SK-N-SH (cell line): ENCODE measurements around the gene CYB561D1. TPM values are rescaled to one million over a fixed set of nuclear protein-coding genes. Genes with fewer than 3 reads are reported as not detected.

ENCODE experiments used
- CTCF ChIA-PET: fragments of 300-600, 350-600 bp; formaldehyde crosslinking; extraction: SDS; loops from one replicate; lab custom pipeline; 2021; lab: Yijun Ruan, JAX
- POLR2A ChIA-PET: fragments of 350-600 bp; sonication (Branson Sonifier 250); formaldehyde crosslinking; extraction: SDS; loops from one replicate; lab custom pipeline; 2020; ENCODE audit warnings: antibody characterized with exemption, inconsistent platforms; lab: Yijun Ruan, JAX
- DNase-seq: peaks from one replicate; pipeline ENCODE4 v3.0.0; 2012
- H2AFZ ChIP-seq: fragments of 200-600 bp; sonication (generic); 2 replicates; pipeline ENCODE4 v1.8.1; 2016; ENCODE audit warnings: antibody characterized with exemption, mild to moderate bottlenecking, low read depth
- H3F3A ChIP-seq: fragments of 200-600 bp; sonication (generic); replicated peaks from 2 replicates; pipeline ENCODE3; 2016; ENCODE audit warnings: antibody characterized with exemption, mild to moderate bottlenecking; ENCODE audit not compliant: insufficient read depth
- H3K27ac ChIP-seq, 2 experiments: fragments of 200-500 bp in 1 of 2; fragments of 200-600 bp in 1 of 2; sonication (Bioruptor generic) in 1 of 2; sonication (generic), shearing (Covaris generic) in 1 of 2; 2 replicates each; pipeline versions ENCODE4 v1.5.1 to v1.6.1; 2014 to 2016; ENCODE audit warnings: low read depth in 2 of 2, inconsistent platforms in 1 of 2, low read length in 1 of 2, mild to moderate bottlenecking in 1 of 2, mixed read lengths in 1 of 2
- H3K27me3 ChIP-seq: fragments of 200-600 bp; sonication (generic), shearing (Covaris generic); 2 replicates; pipeline ENCODE4 v1.6.1; 2016; ENCODE audit warnings: mixed run types; ENCODE audit not compliant: insufficient read depth
- H3K36me3 ChIP-seq, 2 experiments: fragments of 200-500 bp in 1 of 2; fragments of 200-600 bp in 1 of 2; sonication (Bioruptor generic) in 1 of 2; sonication (generic) in 1 of 2; replicated peaks in 1 of 2; 2 replicates each; pipeline versions ENCODE3 to v1.5.1; 2014 to 2016; ENCODE audit warnings: low read length in 1 of 2, mild to moderate bottlenecking in 1 of 2; ENCODE audit not compliant: insufficient read depth in 2 of 2, control insufficient read depth in 1 of 2
- H3K4me1 ChIP-seq, 2 experiments: fragments of 200-500 bp in 1 of 2; fragments of 200-600 bp in 1 of 2; sonication (Bioruptor generic) in 1 of 2; sonication (generic), shearing (Covaris generic) in 1 of 2; 2 replicates each; pipeline versions ENCODE4 v1.5.1 to v1.6.1; 2014 to 2016; ENCODE audit warnings: low read depth in 1 of 2, low read length in 1 of 2, mixed run types in 1 of 2; ENCODE audit not compliant: insufficient read depth in 2 of 2, control insufficient read depth in 1 of 2
- H3K4me2 ChIP-seq: fragments of 200-600 bp; sonication (generic), shearing (Covaris generic); 2 replicates; pipeline ENCODE4 v1.6.1; 2017; ENCODE audit warnings: mixed run types
- H3K4me3 ChIP-seq, 2 experiments: fragments of 200-500 bp in 1 of 2; fragments of 200-600 bp in 1 of 2; sonication (Bioruptor generic) in 1 of 2; sonication (generic), shearing (Covaris generic) in 1 of 2; 2 replicates each; pipeline versions ENCODE4 v1.5.1 to v1.8.1; 2014 to 2016; ENCODE audit warnings: low read depth in 2 of 2, inconsistent platforms in 1 of 2, low read length in 1 of 2, mild to moderate bottlenecking in 1 of 2, mixed read lengths in 1 of 2, moderate library complexity in 1 of 2
- H3K79me2 ChIP-seq: fragments of 200-600 bp; sonication (generic); 2 replicates; pipeline ENCODE4 v1.8.1; 2017; ENCODE audit warnings: mild to moderate bottlenecking; ENCODE audit not compliant: insufficient read depth
- H3K9ac ChIP-seq: fragments of 200-600 bp; sonication (generic); 2 replicates; pipeline ENCODE4 v1.6.1; 2017; ENCODE audit warnings: mixed run types
- H3K9me2 ChIP-seq: fragments of 200-600 bp; sonication (generic); 2 replicates; pipeline ENCODE4 v1.6.1; 2017; ENCODE audit warnings: mixed run types
- H3K9me3 ChIP-seq: fragments of 200-600 bp; sonication (generic); 2 replicates; pipeline ENCODE4 v1.6.1; 2017; ENCODE audit warnings: mixed run types, mild to moderate bottlenecking, moderate library complexity
- H4K20me1 ChIP-seq: fragments of 200-600 bp; sonication (generic); 2 replicates; pipeline ENCODE4 v1.6.1; 2017; ENCODE audit warnings: mild to moderate bottlenecking, mixed run types; ENCODE audit not compliant: insufficient read depth
- EP300 ChIP-seq, 2 experiments: IDR thresholded peaks; 2 replicates each; pipeline versions ENCODE4 v1.4.0 to v1.6.1; 2012; ENCODE audit warnings: borderline replicate concordance in 1 of 2, low read depth in 1 of 2, low read length in 1 of 2
- MEF2A ChIP-seq: IDR thresholded peaks from 2 replicates; pipeline ENCODE4 v1.4.0; 2012; ENCODE audit warnings: low read depth, borderline replicate concordance
- MXI1 ChIP-seq: IDR thresholded peaks from 2 replicates; pipeline ENCODE4 v1.6.1; 2012; ENCODE audit warnings: mild to moderate bottlenecking, low read depth, low read length, improper control_type of control experiment
- RCOR1 ChIP-seq: fragments of 150-350 bp; IDR thresholded peaks from 2 replicates; pipeline ENCODE4 v1.6.1; 2017; ENCODE audit warnings: antibody characterized with exemption, low read length
- SIN3A ChIP-seq: IDR thresholded peaks from 2 replicates; pipeline ENCODE4 v1.6.1; 2012; ENCODE audit warnings: low read depth, mild to moderate bottlenecking, low read length, moderate library complexity, borderline replicate concordance
- TCF12 ChIP-seq: IDR thresholded peaks from 2 replicates; pipeline ENCODE4 v1.4.0; 2012
- WGBS: methylation state at CpG from one replicate; pipeline ENCODE4 v1.1.6; 2017; ENCODE audit warnings: low lambda C conversion rate; 5-methylcytosine and 5-hydroxymethylcytosine counted together
- polyA plus RNA-seq, 3 experiments: library from polyadenylated mRNA; depleted of rRNA; stranded (reverse); fragments of >200 nt; gene quantifications; 2 replicates each; pipeline ENCODE4 v1.2.3, GENCODE V29; 2012
- TF ChIP-seq, protein P1 (sequence below): fragments of 200-600 bp; sonication (generic); IDR thresholded peaks from 2 replicates; pipeline ENCODE4 v1.6.1; 2017; ENCODE audit warnings: antibody characterized with exemption, mild to moderate bottlenecking, moderate library complexity
- TF ChIP-seq, protein P2 (sequence below): fragments of 150-350 bp; IDR thresholded peaks from 2 replicates; pipeline ENCODE4 v1.6.1; 2016; ENCODE audit warnings: mild to moderate bottlenecking, low read depth, low read length
- TF ChIP-seq, protein P3 (sequence below): IDR thresholded peaks from 2 replicates; pipeline ENCODE4 v1.4.0; 2012; ENCODE audit warnings: low read depth, borderline replicate concordance

CYB561D1 gene
- polyA plus RNA-seq, 1 of the 3 experiments (the other 2 are of a cell fraction), result 5.4 TPM

DNA sequence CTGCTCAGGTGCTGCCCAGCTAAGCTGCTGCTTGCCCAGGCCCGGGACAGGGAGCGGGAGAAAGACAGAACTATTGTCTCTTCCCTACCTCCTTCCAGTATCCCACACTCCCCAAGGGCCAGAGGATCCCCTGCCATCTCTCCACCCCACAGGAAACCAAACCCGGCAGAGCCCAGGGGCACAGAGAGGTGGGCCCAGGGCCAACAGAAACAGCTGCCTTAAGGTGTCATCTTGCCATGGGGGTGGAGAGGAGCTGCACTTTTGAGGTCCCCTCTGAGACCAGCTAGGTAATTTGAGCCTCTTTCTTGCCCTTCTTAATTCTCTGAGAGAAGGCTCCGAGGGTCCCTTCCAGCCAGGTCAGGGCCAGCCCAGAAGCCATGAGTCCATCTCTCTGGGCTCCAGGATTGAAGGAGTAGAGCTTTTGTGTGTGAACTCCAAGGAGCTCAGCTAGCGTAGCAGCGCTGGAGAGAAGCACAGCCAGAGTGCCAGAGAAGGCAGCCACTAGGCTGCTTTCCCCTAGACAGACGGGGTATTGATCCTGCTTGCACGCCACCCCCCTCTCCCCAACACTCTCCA, 36.1 kb downstream of the CYB561D1 start:
- no peak overlapping the region for H3K9ac ChIP-seq
- no peaks in the 10 kb centered on the region; the same call in 1 of the 2 replicates for H3K27me3 ChIP-seq
- POLR2A ChIA-PET, result interaction anchor here (0.7 to 2.2 kb wide), 7 partner anchors 19 to 46 kb away, joined by 3 to 13 read pairs (median 6); partner anchors contain the start of genes ATXN7L2, CYB561D1 and GNAI3
- no peaks in the 10 kb centered on the region for H3K36me3 ChIP-seq
- no peak overlapping the region for H3K4me2 ChIP-seq
- no peaks in the 10 kb centered on the region for H4K20me1 ChIP-seq
- peak overlapping the region in 1 of 2 experiments; percentile 74; a peak in 2 of 4 replicates for H3K27ac ChIP-seq
- no peaks in the 10 kb centered on the region for H3F3A ChIP-seq
- no peak overlapping the region for H2AFZ ChIP-seq
- TF ChIP-seq, protein P1, sequence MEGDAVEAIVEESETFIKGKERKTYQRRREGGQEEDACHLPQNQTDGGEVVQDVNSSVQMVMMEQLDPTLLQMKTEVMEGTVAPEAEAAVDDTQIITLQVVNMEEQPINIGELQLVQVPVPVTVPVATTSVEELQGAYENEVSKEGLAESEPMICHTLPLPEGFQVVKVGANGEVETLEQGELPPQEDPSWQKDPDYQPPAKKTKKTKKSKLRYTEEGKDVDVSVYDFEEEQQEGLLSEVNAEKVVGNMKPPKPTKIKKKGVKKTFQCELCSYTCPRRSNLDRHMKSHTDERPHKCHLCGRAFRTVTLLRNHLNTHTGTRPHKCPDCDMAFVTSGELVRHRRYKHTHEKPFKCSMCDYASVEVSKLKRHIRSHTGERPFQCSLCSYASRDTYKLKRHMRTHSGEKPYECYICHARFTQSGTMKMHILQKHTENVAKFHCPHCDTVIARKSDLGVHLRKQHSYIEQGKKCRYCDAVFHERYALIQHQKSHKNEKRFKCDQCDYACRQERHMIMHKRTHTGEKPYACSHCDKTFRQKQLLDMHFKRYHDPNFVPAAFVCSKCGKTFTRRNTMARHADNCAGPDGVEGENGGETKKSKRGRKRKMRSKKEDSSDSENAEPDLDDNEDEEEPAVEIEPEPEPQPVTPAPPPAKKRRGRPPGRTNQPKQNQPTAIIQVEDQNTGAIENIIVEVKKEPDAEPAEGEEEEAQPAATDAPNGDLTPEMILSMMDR, result no peak
- TF ChIP-seq SIN3A, result no peak
- no peak for TF ChIP-seq TCF12
- TF ChIP-seq MXI1, result peak; percentile 22; the same call in 1 of the 2 replicates
- TF ChIP-seq MEF2A, result no peak
- peaks cover 0 to 29% of the 10 kb centered on the region in 2 experiments; a peak in 1 of 4 replicates for H3K4me1 ChIP-seq
- CTCF ChIA-PET, result interaction anchor here (1.6 to 26.3 kb wide), 7 partner anchors 16 to 266 kb away, joined by 4 to 1710 read pairs (median 7); partner anchors contain the start of genes AMIGO1, ATXN7L2 and CYB561D1
- DNase-seq, result peak; percentile 40
- no peaks in the 10 kb centered on the region for H3K9me3 ChIP-seq
- no peak overlapping the region for H3K4me3 ChIP-seq
- H3K9me2 ChIP-seq, result no peaks in the 10 kb centered on the region
- H3K79me2 ChIP-seq, result no peaks in the 10 kb centered on the region
- 85% methylated on average over 7 of the region's 8 CpGs for WGBS

DNA sequence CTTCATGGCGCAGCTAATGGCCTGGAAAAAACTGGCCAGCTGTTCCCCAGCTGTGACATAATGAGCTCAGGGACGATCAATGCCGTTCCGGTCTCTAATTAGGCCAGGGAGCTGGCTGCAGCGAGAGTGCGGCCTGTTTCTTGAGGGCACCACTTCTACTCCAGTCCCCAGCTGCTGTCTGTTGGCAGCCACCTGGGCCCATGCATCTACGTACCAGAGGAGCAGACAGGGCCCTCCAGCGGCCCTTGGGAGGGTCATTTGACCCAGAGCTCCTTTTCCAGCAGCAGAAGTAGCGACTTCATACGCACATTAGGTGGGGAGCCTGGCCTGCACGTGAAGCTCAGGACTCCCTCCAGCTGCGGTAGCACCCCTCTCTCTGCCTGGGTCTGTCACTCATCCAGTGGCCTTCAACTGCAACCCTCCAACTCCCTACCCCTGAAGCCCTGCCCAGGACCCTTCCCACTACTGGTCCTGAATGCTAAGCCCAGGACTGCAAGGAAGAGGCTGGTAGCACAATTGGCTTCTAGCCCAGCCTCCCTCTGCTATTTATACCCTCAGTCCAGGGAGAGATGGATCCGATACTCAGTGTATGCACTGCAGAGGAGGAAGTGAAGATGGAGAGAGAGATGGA, 36.7 kb downstream of the CYB561D1 start:
- Histone ChIP-seq H3K4me2 (no peak overlapping the region), H3K4me1 (peaks cover 0 to 36% of the 10 kb centered on the region in 2 experiments; a peak in 1 of 4 replicates), H3K27me3 (no peaks in the 10 kb centered on the region; the same call in 1 of the 2 replicates), H3K4me3 (no peak overlapping the region), H3K9ac (no peak overlapping the region), H3K36me3 (no peaks in the 10 kb centered on the region), H2AFZ (no peak overlapping the region), H3F3A (no peaks in the 10 kb centered on the region), H4K20me1 (no peaks in the 10 kb centered on the region), H3K27ac (peak overlapping the region in 1 of 2 experiments; percentile 74; a peak in 2 of 4 replicates), H3K79me2 (no peaks in the 10 kb centered on the region), H3K9me2 (no peaks in the 10 kb centered on the region), H3K9me3 (no peaks in the 10 kb centered on the region)
- DNase-seq, result peak; percentile 66
- 71% methylated on average over 13 of the region's 13 CpGs for WGBS
- ChIA-PET POLR2A (interaction anchor here (0.7 to 2.2 kb wide), 7 partner anchors 18 to 47 kb away, joined by 3 to 13 read pairs (median 6); partner anchors contain the start of genes ATXN7L2, CYB561D1 and GNAI3), CTCF (interaction anchor here (1.6 to 26.3 kb wide), 7 partner anchors 15 to 266 kb away, joined by 4 to 1710 read pairs (median 7); partner anchors contain the start of genes AMIGO1, ATXN7L2 and CYB561D1)
- TF ChIP-seq EP300 (IDR thresholded peaks at IDR 0.05; ENCODE audit: borderline replicate concordance in 1 of 2, low read depth in 1 of 2, low read length in 1 of 2), result peak in 1 of 2 experiments; percentile 15; a peak in 1 of 4 replicates
- TF ChIP-seq, protein P2, sequence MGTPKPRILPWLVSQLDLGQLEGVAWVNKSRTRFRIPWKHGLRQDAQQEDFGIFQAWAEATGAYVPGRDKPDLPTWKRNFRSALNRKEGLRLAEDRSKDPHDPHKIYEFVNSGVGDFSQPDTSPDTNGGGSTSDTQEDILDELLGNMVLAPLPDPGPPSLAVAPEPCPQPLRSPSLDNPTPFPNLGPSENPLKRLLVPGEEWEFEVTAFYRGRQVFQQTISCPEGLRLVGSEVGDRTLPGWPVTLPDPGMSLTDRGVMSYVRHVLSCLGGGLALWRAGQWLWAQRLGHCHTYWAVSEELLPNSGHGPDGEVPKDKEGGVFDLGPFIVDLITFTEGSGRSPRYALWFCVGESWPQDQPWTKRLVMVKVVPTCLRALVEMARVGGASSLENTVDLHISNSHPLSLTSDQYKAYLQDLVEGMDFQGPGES, result no peak
- peak; percentile 43; the same call in 1 of the 2 replicates for TF ChIP-seq RCOR1
- 0 out of 2 replicates have a peak, but pooled peaks have one; percentile 23 for TF ChIP-seq MXI1
- TF ChIP-seq, protein P3, sequence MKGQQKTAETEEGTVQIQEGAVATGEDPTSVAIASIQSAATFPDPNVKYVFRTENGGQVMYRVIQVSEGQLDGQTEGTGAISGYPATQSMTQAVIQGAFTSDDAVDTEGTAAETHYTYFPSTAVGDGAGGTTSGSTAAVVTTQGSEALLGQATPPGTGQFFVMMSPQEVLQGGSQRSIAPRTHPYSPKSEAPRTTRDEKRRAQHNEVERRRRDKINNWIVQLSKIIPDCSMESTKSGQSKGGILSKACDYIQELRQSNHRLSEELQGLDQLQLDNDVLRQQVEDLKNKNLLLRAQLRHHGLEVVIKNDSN, result no peak
